GM12872 (cell line): ENCODE data around the gene IRF2.

Source experiments
- TF ChIP-seq, protein P1 (sequence below): IDR thresholded peaks from 3 replicates; pipeline ENCODE4 v1.5.1; 2011; ENCODE audit warnings: low read depth, mild to moderate bottlenecking, low read length, moderate library complexity; ENCODE audit not compliant: insufficient read depth

The IRF2 gene

DNA sequence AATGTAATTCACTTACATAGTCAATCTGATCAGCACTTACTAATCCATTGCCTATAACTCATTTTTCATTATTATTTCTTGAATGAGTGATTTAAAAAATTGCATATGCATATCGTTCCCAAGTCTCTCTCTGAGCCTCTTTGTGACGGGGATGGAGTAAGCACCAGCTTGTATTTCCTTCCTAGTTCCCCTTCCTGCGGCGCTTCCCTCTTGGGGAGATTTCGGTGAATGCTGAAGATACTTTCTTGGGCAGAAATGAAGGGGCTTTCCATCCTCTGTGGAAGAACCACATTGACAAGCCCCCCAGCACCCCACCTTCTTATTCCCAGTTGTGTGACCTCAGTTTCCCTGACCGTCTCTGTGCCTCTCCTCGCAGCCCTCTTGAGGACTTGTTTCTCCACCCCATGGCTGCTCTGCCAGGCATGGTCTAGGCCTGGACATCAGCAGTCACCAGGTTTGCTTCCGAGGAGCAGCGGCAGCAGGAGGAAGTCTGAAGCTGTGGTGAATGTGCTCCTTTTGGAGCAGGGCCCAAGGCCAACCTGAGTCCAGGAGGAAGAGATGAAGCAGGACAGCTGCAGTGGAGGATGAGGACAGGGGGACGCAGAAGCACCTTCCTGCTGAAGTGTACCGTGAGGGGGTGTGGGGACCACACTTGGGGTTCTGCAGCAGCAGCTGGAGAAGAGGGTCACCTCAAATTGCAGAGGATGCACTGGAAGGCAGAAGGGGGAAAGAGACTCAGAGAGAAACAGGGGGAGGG lies 124.9 kb downstream of the IRF2 start:
- TF ChIP-seq, protein P1, sequence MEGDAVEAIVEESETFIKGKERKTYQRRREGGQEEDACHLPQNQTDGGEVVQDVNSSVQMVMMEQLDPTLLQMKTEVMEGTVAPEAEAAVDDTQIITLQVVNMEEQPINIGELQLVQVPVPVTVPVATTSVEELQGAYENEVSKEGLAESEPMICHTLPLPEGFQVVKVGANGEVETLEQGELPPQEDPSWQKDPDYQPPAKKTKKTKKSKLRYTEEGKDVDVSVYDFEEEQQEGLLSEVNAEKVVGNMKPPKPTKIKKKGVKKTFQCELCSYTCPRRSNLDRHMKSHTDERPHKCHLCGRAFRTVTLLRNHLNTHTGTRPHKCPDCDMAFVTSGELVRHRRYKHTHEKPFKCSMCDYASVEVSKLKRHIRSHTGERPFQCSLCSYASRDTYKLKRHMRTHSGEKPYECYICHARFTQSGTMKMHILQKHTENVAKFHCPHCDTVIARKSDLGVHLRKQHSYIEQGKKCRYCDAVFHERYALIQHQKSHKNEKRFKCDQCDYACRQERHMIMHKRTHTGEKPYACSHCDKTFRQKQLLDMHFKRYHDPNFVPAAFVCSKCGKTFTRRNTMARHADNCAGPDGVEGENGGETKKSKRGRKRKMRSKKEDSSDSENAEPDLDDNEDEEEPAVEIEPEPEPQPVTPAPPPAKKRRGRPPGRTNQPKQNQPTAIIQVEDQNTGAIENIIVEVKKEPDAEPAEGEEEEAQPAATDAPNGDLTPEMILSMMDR = no peak

DNA sequence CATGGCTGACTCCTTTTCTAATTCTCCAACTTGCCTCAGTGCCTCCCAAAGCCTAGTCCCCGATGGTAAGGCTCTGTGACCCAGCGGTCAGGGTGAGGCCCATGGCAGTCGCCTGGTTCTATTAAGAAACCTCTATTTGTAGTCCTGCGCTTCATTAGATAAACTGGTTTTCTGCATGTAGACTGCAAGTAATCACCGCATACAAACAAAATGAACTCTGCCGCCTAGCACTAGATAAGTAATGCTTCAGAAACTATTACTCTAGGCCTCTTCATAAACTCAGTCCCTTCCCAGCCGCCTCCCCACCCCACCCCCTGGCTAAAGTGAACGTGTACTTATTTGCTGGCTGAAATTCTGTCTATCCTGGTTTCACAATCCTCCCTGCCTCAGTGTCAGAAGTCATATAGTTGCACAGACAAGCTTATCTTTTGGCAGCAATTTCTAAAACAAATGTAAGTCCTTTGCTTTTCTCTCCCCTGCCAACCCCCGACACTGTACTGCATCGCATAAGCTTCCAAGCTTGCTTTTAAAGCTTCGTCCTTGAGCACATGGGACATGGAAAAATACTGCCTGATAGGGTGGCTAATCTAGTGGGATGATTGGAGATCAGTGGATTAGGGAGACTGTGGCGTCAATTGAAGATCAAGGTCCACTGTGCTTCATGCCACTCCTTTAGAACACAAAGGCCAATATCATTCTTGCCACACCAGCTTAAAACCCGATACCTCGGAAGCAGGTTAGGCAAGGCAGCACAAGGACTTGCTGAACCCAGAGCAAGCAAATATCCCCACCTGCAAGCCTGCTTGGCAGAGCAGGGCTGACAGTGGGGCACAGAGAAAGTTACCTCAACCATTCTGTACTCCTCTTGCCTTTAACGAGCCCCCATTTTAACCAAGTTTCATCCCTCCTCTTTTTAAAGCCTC lies 125.8 kb downstream of the IRF2 start:
- TF ChIP-seq, protein P1 = no peak

DNA sequence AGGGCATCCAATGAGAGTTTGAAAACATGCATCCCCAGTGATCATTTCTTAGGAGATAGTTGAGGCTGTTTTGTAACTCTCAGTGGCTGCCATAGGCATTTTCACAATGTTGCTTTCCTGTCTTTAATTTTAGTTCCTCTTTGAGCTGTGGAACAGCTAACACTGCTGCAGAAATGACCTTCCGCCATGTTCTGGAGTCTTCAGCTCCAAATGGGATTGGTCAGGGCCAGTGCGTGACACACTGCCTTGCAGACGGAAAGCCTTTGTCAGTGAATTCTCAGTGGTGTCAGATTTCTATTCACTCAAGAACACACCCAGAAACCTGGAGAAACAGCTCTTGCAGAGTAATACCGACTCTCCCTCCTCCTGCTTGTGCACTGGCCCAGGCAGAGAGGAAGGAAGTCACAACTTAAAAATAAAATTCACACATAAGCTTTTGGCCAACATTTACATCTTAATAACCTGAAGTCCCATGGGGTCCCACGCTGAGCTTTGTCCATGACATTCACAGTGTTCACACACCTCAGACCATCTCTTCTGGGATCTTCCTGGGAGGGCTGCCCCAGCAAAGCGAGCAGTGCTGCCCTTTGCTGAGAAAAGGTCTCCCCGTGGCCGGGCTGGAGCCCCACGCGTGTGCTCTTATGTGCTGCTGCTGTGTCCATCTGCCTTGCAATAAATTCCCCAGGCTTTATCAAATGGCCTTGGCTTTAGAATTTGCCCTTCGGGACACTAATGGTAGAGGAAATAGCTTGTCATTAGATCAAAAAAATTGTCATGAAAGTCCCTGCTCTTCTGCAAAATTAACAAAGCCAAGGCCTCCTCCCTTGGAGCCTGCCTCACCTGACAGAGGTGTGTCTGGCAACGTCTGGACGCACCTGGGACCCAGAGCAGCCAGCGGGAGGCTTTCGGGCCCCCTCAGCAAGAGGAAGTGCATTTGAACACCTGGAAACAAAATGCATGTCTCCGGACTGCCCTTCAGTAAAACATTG lies 126.8 kb downstream of the IRF2 start:
- TF ChIP-seq, protein P1 = no peak

DNA sequence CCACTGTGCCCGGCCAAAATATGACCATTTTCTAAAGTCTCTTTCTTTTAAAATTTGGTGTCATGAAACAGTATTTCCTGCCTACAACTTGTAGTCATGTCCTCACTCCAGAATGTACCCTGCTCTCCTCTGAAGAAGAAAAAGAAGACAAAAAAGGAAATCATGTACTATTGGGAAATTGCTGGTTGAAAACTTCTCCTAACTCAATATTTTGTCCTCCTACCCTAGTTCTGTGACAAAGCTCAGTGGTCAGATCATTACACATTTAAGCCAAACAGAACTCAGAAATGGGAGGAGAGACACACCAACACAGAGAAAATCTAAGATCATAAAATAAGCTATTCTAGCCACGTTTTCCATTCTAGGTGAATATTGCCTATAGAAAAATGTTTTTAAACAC lies 127.7 kb downstream of the IRF2 start:
- TF ChIP-seq, protein P1 = no peak

DNA sequence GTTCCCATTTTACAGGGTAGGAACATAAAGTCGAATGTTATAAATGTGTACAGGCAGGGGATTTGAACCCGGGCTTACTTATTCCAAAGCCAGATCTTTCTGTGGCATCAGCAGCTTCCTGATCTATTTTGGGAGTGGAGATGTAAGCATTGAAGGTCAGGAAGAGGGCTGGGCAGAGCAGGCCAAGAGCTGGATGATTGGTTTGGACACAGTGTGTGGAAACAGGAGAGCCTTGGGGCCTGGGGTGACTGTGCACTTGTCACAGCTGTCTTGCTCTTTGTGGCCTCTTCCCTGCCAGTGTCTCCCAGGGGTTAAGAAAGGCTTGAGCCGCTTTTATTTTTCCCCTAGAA lies 128.8 kb downstream of the IRF2 start:
- TF ChIP-seq, protein P1 = no peak

DNA sequence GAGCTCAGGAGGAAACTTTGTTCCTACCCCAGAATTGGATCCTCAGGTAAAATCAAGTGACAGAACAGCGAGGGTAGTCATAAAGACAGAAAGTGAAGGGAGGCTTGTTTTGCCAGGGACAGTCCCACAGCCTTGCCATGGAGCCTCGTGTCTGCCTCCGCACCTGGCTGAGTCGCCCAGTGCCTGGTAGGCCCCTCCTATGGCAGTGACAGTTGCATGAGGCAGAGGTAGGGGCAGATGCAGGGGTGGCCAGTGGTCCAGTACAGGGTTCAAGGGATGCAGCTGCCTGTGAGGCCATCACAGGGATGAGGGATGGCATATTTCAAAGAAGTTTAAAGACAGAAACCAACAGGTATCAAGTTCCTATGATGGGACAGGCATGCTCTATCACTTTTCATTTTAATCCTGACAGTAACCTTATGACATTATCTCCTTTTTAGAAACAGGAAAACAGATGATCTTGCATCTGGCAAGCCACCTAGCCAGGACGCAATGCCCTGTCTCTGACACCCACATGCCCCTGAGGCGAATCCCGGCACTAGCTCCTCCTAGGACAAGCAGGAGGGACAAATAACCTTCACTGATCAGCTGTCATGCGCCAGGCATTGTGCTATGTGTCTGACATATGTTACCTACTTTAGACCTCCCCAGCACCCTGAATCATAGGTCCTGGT lies 129.3 kb downstream of the IRF2 start:
- TF ChIP-seq, protein P1 = no peak
